H1 (cell line): Measurements from ENCODE around the gene MTF2. TPM values are rescaled to one million over a fixed set of nuclear protein-coding genes. Genes with fewer than 3 reads are reported as not detected.

Source experiments
- CTCF ChIA-PET: fragments of 300-600 bp; sonication (Branson Sonifier 250); formaldehyde crosslinking; loops from one replicate; lab custom pipeline; 2021; ENCODE audit not compliant: partially characterized antibody; lab: Charles Lee
- POLR2A ChIA-PET: fragments of 300-600 bp; sonication (Branson Sonifier 250); formaldehyde crosslinking; loops from one replicate; lab custom pipeline; 2021; ENCODE audit warnings: inconsistent platforms; ENCODE audit not compliant: partially characterized antibody; lab: Charles Lee
- DNase-seq, 2 experiments: peaks; one replicate each; pipeline versions ENCODE4 v3.0.0 to v3.0.0-alpha.2; 2010 to 2022; ENCODE audit warnings: low spot score in 2 of 2, low read depth in 1 of 2, mixed read lengths in 1 of 2
- FAIRE-seq: peaks from 2 replicates; lab custom pipeline; 2011; peaks lifted over from hg19 to GRCh38; lab: Jason Lieb, UNC
- H2AFZ ChIP-seq: 2 replicates; pipeline ENCODE4 v1.8.1; 2012; ENCODE audit warnings: low read length, inconsistent platforms
- H2AK5ac ChIP-seq: 2 replicates; pipeline ENCODE4 v1.6.1; 2013; ENCODE audit warnings: low read depth, low read length
- H2BK120ac ChIP-seq: replicated peaks from 2 replicates; pipeline ENCODE3; 2013; ENCODE audit warnings: low read depth, low read length, inconsistent platforms
- H2BK12ac ChIP-seq: 2 replicates; pipeline ENCODE4 v1.6.1; 2013; ENCODE audit warnings: low read depth, low read length
- H2BK15ac ChIP-seq: 2 replicates; pipeline ENCODE4 v1.6.1; 2013; ENCODE audit warnings: low read length
- H2BK20ac ChIP-seq: 2 replicates; pipeline ENCODE4 v1.6.1; 2013; ENCODE audit warnings: low read length
- H2BK5ac ChIP-seq: 2 replicates; pipeline ENCODE4 v1.6.1; 2013; ENCODE audit warnings: low read depth, low read length
- H3K14ac ChIP-seq: 2 replicates; pipeline ENCODE4 v1.6.1; 2013; ENCODE audit warnings: inconsistent platforms; ENCODE audit not compliant: insufficient read length
- H3K18ac ChIP-seq: 2 replicates; pipeline ENCODE4 v1.6.1; 2013; ENCODE audit warnings: low read length; ENCODE audit errors: extremely low read depth
- H3K23ac ChIP-seq: 2 replicates; pipeline ENCODE4 v1.6.1; 2013; ENCODE audit warnings: inconsistent platforms; ENCODE audit not compliant: insufficient read length
- H3K23me2 ChIP-seq: 2 replicates; pipeline ENCODE4 v1.6.1; 2013; ENCODE audit warnings: low read depth, low read length
- H3K27ac ChIP-seq: 2 replicates; pipeline ENCODE4 v1.6.1; 2011; ENCODE audit warnings: low read depth, low read length, inconsistent platforms
- H3K27me3 ChIP-seq, 4 experiments: replicated peaks in 1 of 4; 1 replicate in 1 of 4; 2 replicates in 3 of 4; pipeline versions ENCODE4 v1.6.1 to v1.8.1; 2011 to 2013; ENCODE audit warnings: low read length in 3 of 4, mild to moderate bottlenecking in 3 of 4, inconsistent platforms in 2 of 4, mixed read lengths in 2 of 4, moderate library complexity in 1 of 4; ENCODE audit not compliant: control insufficient read depth in 3 of 4, insufficient read depth in 3 of 4; ENCODE audit errors: extremely low read depth in 1 of 4
- H3K36me3 ChIP-seq, 4 experiments: 2 replicates each; pipeline versions ENCODE4 v1.6.1 to v1.8.1; 2011 to 2013; ENCODE audit warnings: mild to moderate bottlenecking in 4 of 4, low read length in 3 of 4, moderate library complexity in 2 of 4, control low read depth in 1 of 4, inconsistent platforms in 1 of 4; ENCODE audit not compliant: insufficient read depth in 4 of 4, control insufficient read depth in 2 of 4
- H3K4ac ChIP-seq: replicated peaks from 2 replicates; pipeline ENCODE3; 2013; ENCODE audit warnings: low read length, low read depth, mixed read lengths, inconsistent platforms; ENCODE audit not compliant: insufficient read length
- H3K4me1 ChIP-seq, 4 experiments: replicated peaks in 1 of 4; 1 replicate in 1 of 4; 2 replicates in 3 of 4; pipeline versions ENCODE4 v1.6.1 to v1.8.1; 2011 to 2013; ENCODE audit warnings: low read length in 3 of 4, inconsistent platforms in 2 of 4, mixed read lengths in 1 of 4; ENCODE audit not compliant: insufficient read depth in 4 of 4, control insufficient read depth in 3 of 4
- H3K4me2 ChIP-seq, 2 experiments: 2 replicates each; pipeline versions ENCODE4 v1.6.1 to v1.8.1; 2011 to 2013; ENCODE audit warnings: low read depth in 2 of 2, low read length in 2 of 2, control low read depth in 1 of 2, inconsistent platforms in 1 of 2, mild to moderate bottlenecking in 1 of 2; ENCODE audit not compliant: insufficient read depth in 1 of 2
- H3K4me3 ChIP-seq, 4 experiments: fragments of 200-600, 300-600 bp in 1 of 4; sonication (generic), shearing (Covaris generic), sonication (Bioruptor Twin) in 1 of 4; 2 replicates each; pipeline versions ENCODE4 v1.5.1 to v1.8.1; 2011 to 2016; ENCODE audit warnings: low read length in 4 of 4, low read depth in 3 of 4, control low read depth in 2 of 4, inconsistent platforms in 2 of 4, mild to moderate bottlenecking in 2 of 4, mixed read lengths in 1 of 4, moderate library complexity in 1 of 4; ENCODE audit not compliant: insufficient read depth in 2 of 4; ENCODE audit errors: extremely low read depth in 1 of 4
- H3K56ac ChIP-seq: replicated peaks from 2 replicates; pipeline ENCODE3; 2013; ENCODE audit warnings: low read depth, mild to moderate bottlenecking, mixed read lengths, low read length, inconsistent platforms; ENCODE audit not compliant: insufficient read length
- H3K79me1 ChIP-seq: 2 replicates; pipeline ENCODE4 v1.6.1; 2013; ENCODE audit warnings: low read depth, low read length, control low read depth
- H3K79me2 ChIP-seq, 2 experiments: 2 replicates each; pipeline versions ENCODE4 v1.6.1 to v1.8.1; 2012 to 2013; ENCODE audit warnings: low read length in 2 of 2, mild to moderate bottlenecking in 2 of 2, inconsistent platforms in 1 of 2; ENCODE audit not compliant: insufficient read depth in 2 of 2, control insufficient read depth in 1 of 2
- H3K9ac ChIP-seq, 4 experiments: replicated peaks in 1 of 4; 1 replicate in 1 of 4; 2 replicates in 3 of 4; pipeline versions ENCODE4 v1.6.1 to v1.8.1; 2011 to 2013; ENCODE audit warnings: low read depth in 3 of 4, low read length in 3 of 4, control low read depth in 2 of 4, mild to moderate bottlenecking in 2 of 4, moderate library complexity in 2 of 4, inconsistent platforms in 1 of 4; ENCODE audit errors: extremely low read depth in 1 of 4
- H3K9me3 ChIP-seq, 2 experiments: 2 replicates each; pipeline versions ENCODE4 v1.6.1 to v1.8.1; 2012 to 2013; ENCODE audit warnings: mild to moderate bottlenecking in 2 of 2, moderate library complexity in 2 of 2, control low read depth in 1 of 2, inconsistent platforms in 1 of 2, low read depth in 1 of 2, low read length in 1 of 2, mixed read lengths in 1 of 2; ENCODE audit not compliant: insufficient read depth in 2 of 2
- H4K20me1 ChIP-seq, 2 experiments: replicated peaks in 1 of 2; 2 replicates each; pipeline versions ENCODE3 to v1.8.1; 2011 to 2013; ENCODE audit warnings: inconsistent platforms in 2 of 2, low read length in 2 of 2, mild to moderate bottlenecking in 1 of 2; ENCODE audit not compliant: insufficient read depth in 2 of 2, control insufficient read depth in 1 of 2
- H4K5ac ChIP-seq: 2 replicates; pipeline ENCODE4 v1.6.1; 2013; ENCODE audit warnings: low read length, low read depth, mixed read lengths, inconsistent platforms; ENCODE audit not compliant: insufficient read length
- H4K8ac ChIP-seq: 2 replicates; pipeline ENCODE4 v1.8.0; 2013; ENCODE audit warnings: mild to moderate bottlenecking, moderate library complexity, low read length, inconsistent platforms; ENCODE audit not compliant: insufficient read depth; ENCODE audit errors: extremely low read depth
- H4K91ac ChIP-seq: replicated peaks from 2 replicates; pipeline ENCODE3; 2013; ENCODE audit warnings: low read length, mixed read lengths, inconsistent platforms; ENCODE audit not compliant: insufficient read length
- CBX8 ChIP-seq: fragments of 300-800, 300-1000 bp; sonication (generic); IDR thresholded peaks from 2 replicates; pipeline ENCODE4 v1.7.1; 2016; ENCODE audit warnings: low read depth, low read length, borderline replicate concordance
- CHD1 ChIP-seq: IDR thresholded peaks from 2 replicates; pipeline ENCODE4 v1.6.1; 2012; ENCODE audit warnings: low read depth, low read length, improper control_type of control experiment
- CTBP2 ChIP-seq: IDR thresholded peaks from 2 replicates; pipeline ENCODE4 v1.7.0; 2011; ENCODE audit warnings: borderline replicate concordance, mild to moderate bottlenecking, moderate library complexity, mixed read lengths, low read length; ENCODE audit not compliant: insufficient read depth, insufficient read length
- HDAC6 ChIP-seq: IDR thresholded peaks from one replicate; pipeline ENCODE4 v1.7.1; 2012; ENCODE audit warnings: low read depth, mild to moderate bottlenecking, inconsistent platforms, low read length, moderate library complexity
- RFX5 ChIP-seq: IDR thresholded peaks from 2 replicates; pipeline ENCODE4 v1.6.1; 2011; ENCODE audit warnings: low read depth, low read length, improper control_type of control experiment, borderline replicate concordance
- SIX5 ChIP-seq: IDR thresholded peaks from 2 replicates; pipeline ENCODE4 v1.6.1; 2011; ENCODE audit warnings: mild to moderate bottlenecking, low read depth, low read length
- TAF1 ChIP-seq: IDR thresholded peaks from 2 replicates; pipeline ENCODE4 v1.6.1; 2011; ENCODE audit warnings: mild to moderate bottlenecking, low read depth, low read length
- polyA plus RNA-seq, 7 experiments: library from polyadenylated mRNA; depleted of rRNA in 3 of 7; stranded (reverse) in 5 of 7; unstranded in 2 of 7; fragments of >200 nt in 5 of 7; fragments of 200-250 nt in 2 of 7; gene quantifications; 1 replicate in 5 of 7; 2 replicates in 1 of 7; 4 replicates in 1 of 7; pipeline versions ENCODE4 v1.2.1 to v1.2.3, GENCODE V29; 2011 to 2013; ENCODE audit warnings: missing spikeins in 2 of 7, mixed read lengths in 2 of 7
- total RNA-seq: library from RNA; stranded (reverse); fragmentation: NEBNext Ultra II Directional; extraction: Animal tissue kit (Norgen Biotek cat#: 25700); gene quantifications from 2 replicates; pipeline ENCODE4 v1.2.1, GENCODE V29; 2021
- TF ChIP-seq, protein P1 (sequence below): IDR thresholded peaks from 2 replicates; pipeline ENCODE4 v1.6.1; 2012; ENCODE audit warnings: low read length, inconsistent platforms
- TF ChIP-seq, protein P2 (sequence below): IDR thresholded peaks from 2 replicates; pipeline ENCODE4 v1.6.1; 2012; ENCODE audit warnings: inconsistent platforms

Gene MTF2
- total and polyA plus RNA-seq, 2 of the 8 experiments (the other 6 are each of a cell fraction or from before 2014, with no cell fraction given) = 72.1 to 102 TPM

DNA sequence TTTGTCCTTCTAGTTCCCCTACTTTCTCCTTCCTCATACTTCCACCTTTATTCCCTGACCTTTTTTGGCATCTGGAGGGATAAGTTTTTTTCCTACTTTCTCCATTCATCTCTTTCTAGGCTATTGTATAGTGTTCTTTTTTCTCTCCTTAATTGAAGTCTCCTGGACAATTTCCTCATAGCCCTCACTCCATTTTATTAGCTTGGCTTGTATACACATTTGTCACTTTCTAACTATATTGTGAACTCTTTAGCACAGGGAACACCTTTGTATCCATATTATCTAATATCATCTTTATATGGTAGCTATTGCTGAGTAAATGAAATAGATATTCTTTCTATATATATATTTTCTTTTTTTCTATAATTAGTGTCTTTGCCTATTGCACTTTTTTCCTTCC, 53.6 kb downstream of the MTF2 start:
- ChIA-PET POLR2A (interaction anchor here (1.1 to 1.2 kb wide), 2 partner anchors 11 to 18 kb away, joined by 3 read pairs; no protein-coding TSS in a partner anchor), CTCF (no interaction called here)
- Histone ChIP-seq H4K91ac (no peak overlapping the region), H3K14ac (no peak overlapping the region), H3K9ac (no peak overlapping the region), H3K9me3 (no peaks in the 10 kb centered on the region), H4K5ac (no peak overlapping the region), H3K23ac (no peak overlapping the region), H2BK120ac (no peak overlapping the region), H2BK15ac (no peak overlapping the region), H2AFZ (no peak overlapping the region), H2BK5ac (no peak overlapping the region), H3K4me3 (no peak overlapping the region), H3K56ac (no peak overlapping the region), H3K18ac (no peak overlapping the region), H4K20me1 (peaks cover 1% of the 10 kb centered on the region in 2 experiments), H3K79me1 (no peaks in the 10 kb centered on the region; the same call in 1 of the 2 replicates), H3K23me2 (no peaks in the 10 kb centered on the region; the same call in 1 of the 2 replicates), H3K4ac (no peak overlapping the region), H2BK12ac (no peak overlapping the region), H3K4me2 (no peak overlapping the region), H3K27me3 (no peaks in the 10 kb centered on the region), H3K4me1 (no peaks in the 10 kb centered on the region), H4K8ac (no peak overlapping the region), H2AK5ac (no peak overlapping the region), H3K36me3 (peaks cover 14 to 82% (median 39%) of the 10 kb centered on the region in 4 experiments), H3K79me2 (peaks cover 0 to 4% of the 10 kb centered on the region in 2 experiments; a peak in 1 of 4 replicates), H2BK20ac (no peak overlapping the region), H3K27ac (no peak overlapping the region)
- DNase-seq (no peak), FAIRE-seq (no peak)
- TF ChIP-seq, protein P1, sequence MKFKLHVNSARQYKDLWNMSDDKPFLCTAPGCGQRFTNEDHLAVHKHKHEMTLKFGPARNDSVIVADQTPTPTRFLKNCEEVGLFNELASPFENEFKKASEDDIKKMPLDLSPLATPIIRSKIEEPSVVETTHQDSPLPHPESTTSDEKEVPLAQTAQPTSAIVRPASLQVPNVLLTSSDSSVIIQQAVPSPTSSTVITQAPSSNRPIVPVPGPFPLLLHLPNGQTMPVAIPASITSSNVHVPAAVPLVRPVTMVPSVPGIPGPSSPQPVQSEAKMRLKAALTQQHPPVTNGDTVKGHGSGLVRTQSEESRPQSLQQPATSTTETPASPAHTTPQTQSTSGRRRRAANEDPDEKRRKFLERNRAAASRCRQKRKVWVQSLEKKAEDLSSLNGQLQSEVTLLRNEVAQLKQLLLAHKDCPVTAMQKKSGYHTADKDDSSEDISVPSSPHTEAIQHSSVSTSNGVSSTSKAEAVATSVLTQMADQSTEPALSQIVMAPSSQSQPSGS = no peak
- TF ChIP-seq SIX5 = no peak
- no peak for TF ChIP-seq CTBP2
- TF ChIP-seq CBX8 = no peak
- TF ChIP-seq RFX5 = no peak
- TF ChIP-seq HDAC6 = no peak
- TF ChIP-seq TAF1 = no peak
- no peak for TF ChIP-seq CHD1
- TF ChIP-seq, protein P2, sequence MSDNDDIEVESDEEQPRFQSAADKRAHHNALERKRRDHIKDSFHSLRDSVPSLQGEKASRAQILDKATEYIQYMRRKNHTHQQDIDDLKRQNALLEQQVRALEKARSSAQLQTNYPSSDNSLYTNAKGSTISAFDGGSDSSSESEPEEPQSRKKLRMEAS = no peak
- TF ChIP-seq, all 59 proteins: peak for 0
